GM12878 (cell line): ENCODE results near the gene RNF152. TPM values are rescaled to one million over a fixed set of nuclear protein-coding genes. Genes with fewer than 3 reads are reported as not detected.

Source experiments
- ATAC-seq: fragments of 200-7000 bp; cut with Tn5 transposase; 3 replicates; pipeline ENCODE4 v1.9.1; 2020; ENCODE audit warnings: mild to moderate bottlenecking, moderate library complexity
- BruUV-seq: library from RNA; stranded (reverse); fragments of 400-500 nt; replicated peaks from 2 replicates; lab custom pipeline; 2021; lab: Mats Ljungman, UMichigan
- CTCF ChIA-PET: fragments of 300-600 bp; sonication (Branson Sonifier 250); formaldehyde crosslinking; extraction: SDS; loops from one replicate; lab custom pipeline; 2021; ENCODE audit warnings: inconsistent platforms; lab: Yijun Ruan, JAX
- POLR2A ChIA-PET: fragments of 350-600 bp; formaldehyde crosslinking; extraction: SDS; loops from one replicate; lab custom pipeline; 2021; ENCODE audit warnings: inconsistent platforms; lab: Charles Lee
- RAD21 ChIA-PET: fragments of 300-600 bp; sonication (Branson Sonifier 250); formaldehyde crosslinking; loops from one replicate; lab custom pipeline; 2023; ENCODE audit warnings: antibody characterized with exemption; ENCODE audit not compliant: unreplicated experiment; lab: Charles Lee
- SMC1A ChIA-PET: fragments of 300-600 bp; sonication (Branson Sonifier 250); formaldehyde crosslinking; loops from one replicate; lab custom pipeline; 2023; ENCODE audit not compliant: unreplicated experiment, uncharacterized antibody; lab: Charles Lee
- DNase-seq: peaks from one replicate; pipeline ENCODE4 v3.0.0-alpha.2; 2011; ENCODE audit warnings: low read depth, low spot score
- FAIRE-seq: peaks from 3 replicates; lab custom pipeline; 2011; peaks lifted over from hg19 to GRCh38; lab: Jason Lieb, UNC
- H2AFZ ChIP-seq: 2 replicates; pipeline ENCODE4 v1.6.0; 2011; ENCODE audit warnings: low read depth, low read length, control low read depth; ENCODE audit not compliant: control insufficient read depth
- H3K27ac ChIP-seq: 2 replicates; pipeline ENCODE4 v1.5.1; 2011; ENCODE audit warnings: control low read depth; ENCODE audit not compliant: control insufficient read depth, insufficient read depth
- H3K27me3 ChIP-seq, 2 experiments: replicated peaks in 1 of 2; 2 replicates each; pipeline versions ENCODE4 v1.6.0 to v1.6.1; 2011; ENCODE audit warnings: low read length in 1 of 2; ENCODE audit not compliant: control insufficient read depth in 2 of 2, insufficient read depth in 2 of 2
- H3K36me3 ChIP-seq, 2 experiments: 2 replicates each; pipeline ENCODE4 v1.5.1; 2011; ENCODE audit warnings: low read length in 1 of 2; ENCODE audit not compliant: control insufficient read depth in 2 of 2, insufficient read depth in 2 of 2
- H3K4me1 ChIP-seq: 2 replicates; pipeline ENCODE4 v1.6.1; 2011; ENCODE audit warnings: mild to moderate bottlenecking, low read length, moderate library complexity, mixed read lengths; ENCODE audit not compliant: control insufficient read depth, insufficient read depth
- H3K4me2 ChIP-seq: 2 replicates; pipeline ENCODE4 v1.6.0; 2011; ENCODE audit warnings: control low read depth; ENCODE audit not compliant: control insufficient read depth, insufficient read depth
- H3K4me3 ChIP-seq: fragments of 200-600 bp; sonication (generic); 2 replicates; pipeline ENCODE4 v1.5.1; 2016
- H3K79me2 ChIP-seq: 2 replicates; pipeline ENCODE4 v1.6.0; 2011; ENCODE audit warnings: low read length; ENCODE audit not compliant: control insufficient read depth, insufficient read depth
- H3K9ac ChIP-seq: 2 replicates; pipeline ENCODE4 v1.8.0; 2011; ENCODE audit warnings: low read length, control low read depth, mixed read lengths; ENCODE audit not compliant: control insufficient read depth, insufficient read depth
- H3K9me3 ChIP-seq: replicated peaks from 3 replicates; pipeline ENCODE4 v1.5.1; 2011; ENCODE audit warnings: mild to moderate bottlenecking, low read length; ENCODE audit not compliant: control insufficient read depth, insufficient read depth
- H4K20me1 ChIP-seq: 2 replicates; pipeline ENCODE4 v1.6.0; 2011; ENCODE audit not compliant: control insufficient read depth, insufficient read depth
- MTA3 ChIP-seq: IDR thresholded peaks from 2 replicates; pipeline ENCODE4 v1.6.1; 2012; ENCODE audit warnings: low read length, inconsistent platforms, borderline replicate concordance
- NBN ChIP-seq: fragments of 450-650 bp; IDR thresholded peaks from 2 replicates; pipeline ENCODE4 v1.6.1; 2016
- NR2C1 ChIP-seq: fragments of 450-650 bp; IDR thresholded peaks from 2 replicates; pipeline ENCODE4 v1.6.1; 2017; ENCODE audit warnings: antibody characterized with exemption, mild to moderate bottlenecking, moderate library complexity
- STAT1 ChIP-seq: fragments of 450-650 bp; conservative IDR thresholded peaks from 2 replicates; pipeline ENCODE4 v1.6.1; 2014; ENCODE audit warnings: antibody characterized with exemption, mild to moderate bottlenecking
- TAF1 ChIP-seq: IDR thresholded peaks from 2 replicates; pipeline ENCODE4 v1.6.1; 2011; ENCODE audit warnings: mild to moderate bottlenecking, low read depth, low read length, borderline replicate concordance
- ZNF24 ChIP-seq: fragments of 450-650 bp; IDR thresholded peaks from 2 replicates; pipeline ENCODE4 v1.6.1; 2017; ENCODE audit warnings: antibody characterized with exemption, mild to moderate bottlenecking
- WGBS: methylation state at CpG from one replicate; pipeline ENCODE4 v1.1.6; 2016; ENCODE audit warnings: low lambda C conversion rate; ENCODE audit not compliant: insufficient replicate concordance, insufficient coverage; ENCODE audit errors: missing lambda C conversion rate; 5-methylcytosine and 5-hydroxymethylcytosine counted together
- in situ Hi-C: fragments of 300-500 bp; cut with MboI; formaldehyde crosslinking; loops from 9 replicates; pipeline ENCODE4 v1.14.3; 2018; ENCODE audit warnings: mixed read lengths
- intact Hi-C: fragments of 100-400 bp; cut with micrococcal nuclease; formaldehyde crosslinking; loops from one replicate; pipeline ENCODE4 v1.14.2; 2022; ENCODE audit not compliant: unreplicated experiment
- polyA plus RNA-seq, 11 experiments: library from polyadenylated mRNA; depleted of rRNA in 4 of 11; unstranded in 6 of 11; stranded (reverse) in 5 of 11; fragments of >200 nt; fragmentation: Nextera tagmentation in 4 of 11; fragmentation: Illumina TruSeq in 1 of 11; extraction: Ambion mirVana in 4 of 11; extraction: Trizol in 1 of 11; gene quantifications; 1 replicate in 1 of 11; 2 replicates in 10 of 11; pipeline versions ENCODE4 v1.2.1 to v1.2.3, GENCODE V29; 2011 to 2016; ENCODE audit warnings: inconsistent platforms in 2 of 11, missing spikeins in 2 of 11, low read depth in 1 of 11
- total RNA-seq, 4 experiments: library from RNA; depleted of rRNA in 3 of 4; stranded (reverse); fragments of >200 nt in 3 of 4; fragmentation: Illumina TruSeq in 1 of 4; extraction: Trizol in 1 of 4; gene quantifications; 2 replicates each; pipeline versions ENCODE4 v1.2.1 to v1.2.3, GENCODE V29; 2013 to 2021

The RNF152 gene
- total and polyA plus RNA-seq, 10 of the 15 experiments (the other 5 are each of a cell fraction or from before 2014, with no cell fraction given), result under 0.01 to 0.07 (median 0.03) TPM; not detected in 7

- no peak for ATAC-seq
- H3K79me2 ChIP-seq, result no peaks in the 10 kb centered on the region
- no peak overlapping the region for H3K4me3 ChIP-seq
- no peak overlapping the region for H3K4me2 ChIP-seq
- H4K20me1 ChIP-seq, result no peaks in the 10 kb centered on the region
- no peak for DNase-seq
- no peak overlapping the region for H3K27ac ChIP-seq
- no peak overlapping the region for H3K9ac ChIP-seq
- POLR2A ChIA-PET, result no interaction called here
- H2AFZ ChIP-seq, result no peak overlapping the region
- H3K4me1 ChIP-seq, result no peaks in the 10 kb centered on the region
- TF ChIP-seq MTA3 (no peak), NBN (no peak), NR2C1 (no peak), STAT1 (no peak), ZNF24 (no peak)
- H3K36me3 ChIP-seq, result no peaks in the 10 kb centered on the region
- no peak for FAIRE-seq
- H3K9me3 ChIP-seq, result no peaks in the 10 kb centered on the region
- CTCF ChIA-PET, result no interaction called here
- no peaks in the 10 kb centered on the region for H3K27me3 ChIP-seq
- RAD21 ChIA-PET, result no interaction called here
- WGBS, result 53% methylated on average over 4 of the region's 4 CpGs
- BruUV-seq, result no TSS peak
- intact Hi-C loops, result no loop called here
- SMC1A ChIA-PET, result no interaction called here
- in situ Hi-C loops, result no loop called here
Observed at GRCh38 chr18:61821748-61822147, 71.1 kb downstream of the RNF152 start.

GRCh38 chr18:61820882-61821281 is 71.9 kb downstream of the RNF152 start:
- intact Hi-C loops (no loop called here), in situ Hi-C loops (no loop called here)
- Histone ChIP-seq H2AFZ (no peak overlapping the region), H3K9ac (no peak overlapping the region), H3K9me3 (no peaks in the 10 kb centered on the region), H4K20me1 (no peaks in the 10 kb centered on the region), H3K4me2 (no peak overlapping the region), H3K27ac (no peak overlapping the region), H3K79me2 (no peaks in the 10 kb centered on the region), H3K4me3 (no peak overlapping the region)
- BruUV-seq, result no TSS peak
- RAD21 ChIA-PET, result no interaction called here
- no peak for TF ChIP-seq TAF1
- TF ChIP-seq, all 136 proteins: peak for 0
- ChIA-PET CTCF (no interaction called here), POLR2A (no interaction called here), SMC1A (interaction anchor here (1.2 kb wide), 1 partner anchor 11 kb away, joined by 3 read pairs; no protein-coding TSS in a partner anchor)
- Histone ChIP-seq H3K4me1 (no peaks in the 10 kb centered on the region), H3K36me3 (no peaks in the 10 kb centered on the region), H3K27me3 (no peaks in the 10 kb centered on the region)
- 67% methylated on average over 1 of the region's 1 CpG for WGBS
- FAIRE-seq (no peak), DNase-seq (no peak), ATAC-seq (no peak)
